Fibroblast of skin of back (primary cell): ENCODE measurements around the gene ANKRD34C. TPM values are rescaled to one million over a fixed set of nuclear protein-coding genes. Genes with fewer than 3 reads are reported as not detected.

Experiments
- DNase-seq: peaks from one replicate; pipeline ENCODE4 v3.0.0-alpha.2; 2013
- polyA plus RNA-seq, 2 experiments: library from polyadenylated mRNA; unstranded; fragments of 120-200 nt; gene quantifications; one replicate each; pipeline ENCODE4 v1.2.1, GENCODE V29; 2013; ENCODE audit not compliant: insufficient read length in 2 of 2

Gene ANKRD34C
- polyA plus RNA-seq (2013, experiment 1 of 2; ENCODE audit: insufficient read length): not detected
- polyA plus RNA-seq (2013, experiment 2 of 2; ENCODE audit: insufficient read length): not detected

- no peak for DNase-seq
Measured at GRCh38 chr15:79282371-79283251, at the start of gene ANKRD34C. TSS of gene ANKRD34C (plus strand) at chr15:79282722. CDS start at chr15:79293285, 10,563 bp downstream.

GRCh38 chr15:79233236-79233635, 49.3 kb upstream of the ANKRD34C start:
- DNase-seq: no peak

GRCh38 chr15:79240036-79240435, 42.5 kb upstream of the ANKRD34C start:
- DNase-seq: no peak

- DNase-seq: peak; percentile 81
Measured at GRCh38 chr15:79243723-79244122, 38.8 kb upstream of the ANKRD34C start.

- DNase-seq: no peak
Measured at GRCh38 chr15:79244876-79245275, 37.6 kb upstream of the ANKRD34C start.

GRCh38 chr15:79248183-79248582, 34.3 kb upstream of the ANKRD34C start:
- DNase-seq: peak; percentile 64

GRCh38 chr15:79257454-79257853, 25.1 kb upstream of the ANKRD34C start:
- DNase-seq: no peak

- no peak for DNase-seq
Measured at GRCh38 chr15:79261836-79262235, 20.7 kb upstream of the ANKRD34C start.

- DNase-seq: no peak
Measured at GRCh38 chr15:79265167-79265566, 17.4 kb upstream of the ANKRD34C start.

GRCh38 chr15:79265987-79266579, 16.4 kb upstream of the ANKRD34C start:
- no peak for DNase-seq

- peak; percentile 55 for DNase-seq
Measured at GRCh38 chr15:79283252-79284048, 928 bp downstream of the ANKRD34C start.

- DNase-seq: no peak
Measured at GRCh38 chr15:79290642-79291275, 8.2 kb downstream of the ANKRD34C start.

GRCh38 chr15:79292011-79292410, 9.5 kb downstream of the ANKRD34C start:
- DNase-seq: no peak

GRCh38 chr15:79294075-79294474, 11.6 kb downstream of the ANKRD34C start:
- no peak for DNase-seq

- DNase-seq: no peak
Measured at GRCh38 chr15:79296583-79296982, 14.1 kb downstream of the ANKRD34C start.

- DNase-seq: no peak
Measured at GRCh38 chr15:79299126-79299840, 16.8 kb downstream of the ANKRD34C start.

- DNase-seq: no peak
Measured at GRCh38 chr15:79299841-79300235, 17.3 kb downstream of the ANKRD34C start.

- DNase-seq: no peak
Measured at GRCh38 chr15:79307251-79307650, 24.7 kb downstream of the ANKRD34C start.

GRCh38 chr15:79308874-79309273, 26.4 kb downstream of the ANKRD34C start:
- DNase-seq: no peak

GRCh38 chr15:79310612-79310984, 28.1 kb downstream of the ANKRD34C start:
- DNase-seq: peak; percentile 41

- DNase-seq: peak; percentile 89
Measured at GRCh38 chr15:79310985-79311900, 28.7 kb downstream of the ANKRD34C start, which contains the start of gene TMED3. TSS of gene TMED3 (plus strand) at chr15:79311112. CDS start at chr15:79311250, 138 bp downstream.
